ENCODE measurements around the gene GRIP2.

DNA sequence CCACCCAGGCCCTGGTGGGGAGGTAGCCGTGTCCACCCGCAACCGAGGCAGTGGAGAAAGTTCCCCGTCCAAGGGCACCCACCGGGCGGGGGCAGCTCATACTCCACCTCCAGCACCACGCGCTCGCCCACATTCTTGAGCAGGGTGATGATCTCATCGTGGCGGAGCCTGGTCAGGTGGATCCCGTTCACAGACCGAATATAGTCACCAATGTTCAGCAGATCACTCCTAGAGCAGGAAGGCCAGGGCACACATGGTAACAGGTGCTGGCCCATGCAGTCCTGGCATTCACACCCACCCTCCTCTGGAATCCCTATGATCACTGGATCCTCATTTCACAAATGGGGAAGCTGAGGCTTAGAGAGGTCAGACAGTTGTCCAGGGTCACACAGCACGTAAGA is 15.8 kb downstream of the GRIP2 start:
- TF ChIP-seq, protein P1, sequence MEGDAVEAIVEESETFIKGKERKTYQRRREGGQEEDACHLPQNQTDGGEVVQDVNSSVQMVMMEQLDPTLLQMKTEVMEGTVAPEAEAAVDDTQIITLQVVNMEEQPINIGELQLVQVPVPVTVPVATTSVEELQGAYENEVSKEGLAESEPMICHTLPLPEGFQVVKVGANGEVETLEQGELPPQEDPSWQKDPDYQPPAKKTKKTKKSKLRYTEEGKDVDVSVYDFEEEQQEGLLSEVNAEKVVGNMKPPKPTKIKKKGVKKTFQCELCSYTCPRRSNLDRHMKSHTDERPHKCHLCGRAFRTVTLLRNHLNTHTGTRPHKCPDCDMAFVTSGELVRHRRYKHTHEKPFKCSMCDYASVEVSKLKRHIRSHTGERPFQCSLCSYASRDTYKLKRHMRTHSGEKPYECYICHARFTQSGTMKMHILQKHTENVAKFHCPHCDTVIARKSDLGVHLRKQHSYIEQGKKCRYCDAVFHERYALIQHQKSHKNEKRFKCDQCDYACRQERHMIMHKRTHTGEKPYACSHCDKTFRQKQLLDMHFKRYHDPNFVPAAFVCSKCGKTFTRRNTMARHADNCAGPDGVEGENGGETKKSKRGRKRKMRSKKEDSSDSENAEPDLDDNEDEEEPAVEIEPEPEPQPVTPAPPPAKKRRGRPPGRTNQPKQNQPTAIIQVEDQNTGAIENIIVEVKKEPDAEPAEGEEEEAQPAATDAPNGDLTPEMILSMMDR (conservative IDR thresholded peaks at IDR 0.05 in 1 of 2, IDR thresholded peaks at IDR 0.05 in 1 of 2; ENCODE audit: extremely low read depth in 1 of 2, insufficient read depth in 1 of 2, low read depth in 1 of 2, low read length in 2 of 2) = no peak
- TF ChIP-seq EZH2 (IDR thresholded peaks at IDR 0.05; ENCODE audit: borderline replicate concordance, low read length) = no peak

Data from mammary epithelial cell (primary cell).